ENCODE results near the gene FAM241B.

Gene FAM241B

GRCh38 chr10:69634759-69635425 lies 4.8 kb downstream of the FAM241B start:
- no peak for DNase-seq

- DNase-seq, result no peak
These were observed 5.6 kb downstream of the FAM241B start for GRCh38 chr10:69635428-69636272.

- DNase-seq, result no peak
These were observed 6.2 kb downstream of the FAM241B start for GRCh38 chr10:69636273-69636575.

GRCh38 chr10:69636626-69637605 lies 6.9 kb downstream of the FAM241B start:
- DNase-seq, result peak; percentile 25

GRCh38 chr10:69638642-69639041 lies 8.6 kb downstream of the FAM241B start:
- DNase-seq, result no peak

- DNase-seq, result peak; percentile 75
These were observed 9.5 kb downstream of the FAM241B start for GRCh38 chr10:69639291-69640195.

GRCh38 chr10:69640196-69640980 lies 10.3 kb downstream of the FAM241B start:
- no peak for DNase-seq

- no peak for DNase-seq
These were observed 11.4 kb downstream of the FAM241B start for GRCh38 chr10:69641261-69641980.

- DNase-seq, result no peak
These were observed 12.7 kb downstream of the FAM241B start for GRCh38 chr10:69642747-69643146.

GRCh38 chr10:69643779-69644657 lies 14.0 kb downstream of the FAM241B start:
- DNase-seq, result no peak

- peak; percentile 39 for DNase-seq
These were observed 14.7 kb downstream of the FAM241B start for GRCh38 chr10:69644658-69645295.

GRCh38 chr10:69645296-69646184 lies 15.5 kb downstream of the FAM241B start:
- no peak for DNase-seq

GRCh38 chr10:69646185-69647060 lies 16.4 kb downstream of the FAM241B start:
- DNase-seq, result no peak

- DNase-seq, result no peak
These were observed 17.1 kb downstream of the FAM241B start for GRCh38 chr10:69647126-69647525.

- no peak for DNase-seq
These were observed 17.8 kb downstream of the FAM241B start for GRCh38 chr10:69647819-69648218.

GRCh38 chr10:69648461-69648860 lies 18.4 kb downstream of the FAM241B start:
- no peak for DNase-seq
